Suprapubic skin (tissue), 4 donors: ENCODE data around the gene EHMT2. TPM values are rescaled to one million over a fixed set of nuclear protein-coding genes. Genes with fewer than 3 reads are reported as not detected.

Source experiments
- DNase-seq, 2 donors: peaks; one replicate each; pipeline ENCODE4 v3.0.0-alpha.2; 2019; ENCODE audit warnings: low spot score in 2 of 2
- H3K27ac ChIP-seq: fragments of 200-600 bp; sonication (generic); one replicate; pipeline ENCODE4 v1.5.1; 2019
- H3K27me3 ChIP-seq: fragments of 200-600 bp; sonication (generic); one replicate; pipeline ENCODE4 v1.5.1; 2019
- H3K36me3 ChIP-seq: fragments of 200-600 bp; sonication (generic); one replicate; pipeline ENCODE4 v1.5.1; 2019
- H3K4me1 ChIP-seq: fragments of 200-600 bp; sonication (generic); one replicate; pipeline ENCODE4 v1.5.1; 2019
- H3K4me3 ChIP-seq: fragments of 200-600 bp; sonication (generic); one replicate; pipeline ENCODE4 v1.5.1; 2019; ENCODE audit warnings: mild to moderate bottlenecking
- H3K9me3 ChIP-seq: fragments of 200-600 bp; sonication (generic); one replicate; pipeline ENCODE4 v1.5.1; 2019
- CTCF ChIP-seq, 2 donors: fragments of 200-600 bp in 1 of 2; fragments of 450-650 bp in 1 of 2; sonication (generic) in 1 of 2; IDR thresholded peaks; one replicate each; pipeline ENCODE4 v1.5.1; 2016 to 2019; ENCODE audit warnings: antibody characterized with exemption in 2 of 2, mild to moderate bottlenecking in 1 of 2, moderate library complexity in 1 of 2
- EP300 ChIP-seq: sonication (generic); formaldehyde crosslinking; IDR thresholded peaks from one replicate; pipeline ENCODE4 v1.6.1; 2017; ENCODE audit warnings: antibody characterized with exemption
- POLR2A ChIP-seq, 2 donors: fragments of 450-650 bp; IDR thresholded peaks; one replicate each; pipeline ENCODE4 v1.6.1; 2017; ENCODE audit warnings: antibody characterized with exemption in 2 of 2, mild to moderate bottlenecking in 2 of 2, moderate library complexity in 2 of 2
- POLR2AphosphoS5 ChIP-seq, 3 donors: sonication (generic); formaldehyde crosslinking; IDR thresholded peaks; one replicate each; pipeline ENCODE4 v1.6.1; 2017; ENCODE audit warnings: antibody characterized with exemption in 3 of 3
- WGBS: methylation state at CpG from one replicate; pipeline ENCODE4 v1.1.5; 2018; 5-methylcytosine and 5-hydroxymethylcytosine counted together
- total RNA-seq, 4 donors: library from RNA; depleted of rRNA; stranded (reverse); fragments of >200 nt; gene quantifications; one replicate each; pipeline ENCODE4 v1.1.0, GENCODE V29; 2016

The EHMT2 gene
- total RNA-seq, 4 donors from 2014 or later = 38.7 to 48.9 (median 42.9) TPM

- Histone ChIP-seq H3K9me3 (no peaks in the 10 kb centered on the region), H3K4me1 (peaks cover 39% of the 10 kb centered on the region), H3K27me3 (no peaks in the 10 kb centered on the region), H3K4me3 (peak within 1 kb of the TSS; percentile 69), H3K36me3 (no peaks in the 10 kb centered on the region), H3K27ac (peak within 1 kb of the TSS; percentile 85)
- no peak for TF ChIP-seq EP300
- no peak for TF ChIP-seq POLR2A (IDR thresholded peaks at IDR 0.05)
- TF ChIP-seq POLR2AphosphoS5 (IDR thresholded peaks at IDR 0.05) = no peak
- TF ChIP-seq CTCF (IDR thresholded peaks at IDR 0.05) = no peak
- under 1% methylated on average over 37 of the region's 77 CpGs for WGBS
- peak; percentile 89 to 92 for DNase-seq
These were observed 4.6 kb upstream of the EHMT2 start, which contains the start of gene ZBTB12 for GRCh38 chr6:31901953-31902643. ZBTB12 (minus strand) TSS chr6:31902086; CDS start chr6:31901305, 781 bp downstream.

- Histone ChIP-seq H3K4me3 (peak overlapping the region; percentile 69), H3K36me3 (no peaks in the 10 kb centered on the region), H3K27ac (peak overlapping the region; percentile 85), H3K4me1 (peaks cover 45% of the 10 kb centered on the region), H3K9me3 (no peaks in the 10 kb centered on the region), H3K27me3 (no peaks in the 10 kb centered on the region)
- WGBS = under 1% methylated on average over 28 of the region's 45 CpGs
- peak in 1 of 2 donors; percentile 84 for DNase-seq
- TF ChIP-seq EP300 (no peak), POLR2A (IDR thresholded peaks at IDR 0.05) (no peak), POLR2AphosphoS5 (IDR thresholded peaks at IDR 0.05) (no peak)
These were observed 4.0 kb upstream of the EHMT2 start for GRCh38 chr6:31901415-31901952.

- H3K4me1 ChIP-seq = peaks cover 48% of the 10 kb centered on the region
These were observed 3.5 kb upstream of the EHMT2 start for GRCh38 chr6:31900917-31901414.

GRCh38 chr6:31899882-31900722 is 2.6 kb upstream of the EHMT2 start:
- peaks cover 3% of the 10 kb centered on the region for H3K36me3 ChIP-seq
- TF ChIP-seq POLR2A (IDR thresholded peaks at IDR 0.05) (no peak), EP300 (no peak), POLR2AphosphoS5 (IDR thresholded peaks at IDR 0.05) (no peak), CTCF (IDR thresholded peaks at IDR 0.05) (no peak)
- H3K27me3 ChIP-seq = no peaks in the 10 kb centered on the region
- DNase-seq = no peak
- peaks cover 48% of the 10 kb centered on the region for H3K4me1 ChIP-seq
- H3K9me3 ChIP-seq = no peaks in the 10 kb centered on the region
- H3K27ac ChIP-seq = no peak overlapping the region
- H3K4me3 ChIP-seq = no peak overlapping the region
- 85% methylated on average over 37 of the region's 49 CpGs for WGBS

More at GRCh38 chr6:31900917-31901414, 3.5 kb upstream of the EHMT2 start:
- no peak for TF ChIP-seq POLR2AphosphoS5 (IDR thresholded peaks at IDR 0.05)
- TF ChIP-seq POLR2A (IDR thresholded peaks at IDR 0.05) = no peak
- no peak for TF ChIP-seq CTCF (IDR thresholded peaks at IDR 0.05)
- no peak for TF ChIP-seq EP300
- Histone ChIP-seq H3K4me3 (peak overlapping the region; percentile 69), H3K9me3 (no peaks in the 10 kb centered on the region), H3K36me3 (no peaks in the 10 kb centered on the region), H3K27me3 (no peaks in the 10 kb centered on the region), H3K27ac (peak overlapping the region; percentile 85)
- WGBS = 20% methylated on average over 1 of the region's 29 CpGs
- DNase-seq = no peak

- H3K4me1 ChIP-seq = peaks cover 48% of the 10 kb centered on the region
- H3K27me3 ChIP-seq = no peaks in the 10 kb centered on the region
- WGBS = 74% methylated on average over 5 of the region's 5 CpGs
- TF ChIP-seq EP300 (no peak), POLR2A (IDR thresholded peaks at IDR 0.05) (no peak), POLR2AphosphoS5 (IDR thresholded peaks at IDR 0.05) (no peak), CTCF (IDR thresholded peaks at IDR 0.05) (no peak)
- no peak overlapping the region for H3K4me3 ChIP-seq
- H3K9me3 ChIP-seq = no peaks in the 10 kb centered on the region
- DNase-seq = no peak
- H3K27ac ChIP-seq = no peak overlapping the region
- H3K36me3 ChIP-seq = peaks cover 12% of the 10 kb centered on the region
These were observed 1.7 kb upstream of the EHMT2 start for GRCh38 chr6:31899215-31899614.
